ENCODE measurements around the gene OLFM3. TPM values are rescaled to one million over a fixed set of nuclear protein-coding genes. Genes with fewer than 3 reads are reported as not detected.

OLFM3 gene
- total RNA-seq, 1 experiment from 2014 or later: 0.26 TPM

- Histone ChIP-seq H3K18ac (ENCODE audit: insufficient read length, low read depth, low read length) (no peak overlapping the region), H4K20me1 (ENCODE audit: control insufficient read depth, insufficient read depth, insufficient read length) (no peaks in the 10 kb centered on the region), H2AFZ (ENCODE audit: low read length) (no peak overlapping the region), H2BK5ac (ENCODE audit: insufficient read length, low read length) (no peak overlapping the region), H3K27ac (ENCODE audit: insufficient read length, low read depth, low read length) (no peak overlapping the region), H2BK12ac (ENCODE audit: insufficient read length, low read depth, low read length) (no peak overlapping the region), H3K27me3 (ENCODE audit: insufficient read depth, low read length) (no peaks in the 10 kb centered on the region), H2BK20ac (ENCODE audit: low read depth, low read length, poor library complexity, severe bottlenecking) (no peak overlapping the region), H4K8ac (replicated peaks; ENCODE audit: insufficient read length, low read depth, low read length) (no peak overlapping the region), H3K56ac (ENCODE audit: insufficient read length, low read depth, low read length) (no peak overlapping the region), H4K91ac (ENCODE audit: insufficient read length, low read depth, low read length) (no peak overlapping the region), H3T11ph (ENCODE audit: low read length) (no peak overlapping the region), H3K23ac (ENCODE audit: insufficient read length, low read depth, low read length) (no peak overlapping the region), H3K4me2 (ENCODE audit: insufficient read depth, insufficient read length, low read length) (no peak overlapping the region), H3K79me2 (ENCODE audit: insufficient read depth, low read length) (no peaks in the 10 kb centered on the region), H3K14ac (ENCODE audit: insufficient read depth, low read length) (no peak overlapping the region), H3K9ac (ENCODE audit: extremely low read depth, insufficient read length, low read length) (no peak overlapping the region), H3K23me2 (ENCODE audit: insufficient read length, low read depth, low read length, poor library complexity, severe bottlenecking) (no peaks in the 10 kb centered on the region), H3K4ac (ENCODE audit: low read depth, low read length) (no peak overlapping the region), H3K79me1 (ENCODE audit: insufficient read depth, low read depth, low read length, poor library complexity, severe bottlenecking) (no peaks in the 10 kb centered on the region), H4K5ac (ENCODE audit: insufficient read length, low read depth, low read length) (no peak overlapping the region), H2AK5ac (ENCODE audit: insufficient read length, low read length) (no peak overlapping the region), H3K9me3 (ENCODE audit: control insufficient read depth, low read depth, low read length) (no peaks in the 10 kb centered on the region), H2BK15ac (ENCODE audit: low read depth, low read length) (no peak overlapping the region), H2BK120ac (ENCODE audit: low read depth, low read length, poor library complexity, severe bottlenecking) (no peak overlapping the region), H3K4me1 (ENCODE audit: insufficient read depth, low read length) (no peaks in the 10 kb centered on the region)
- Mint-ChIP-seq H3K9me3 (peaks cover 0 to 3% of the 10 kb centered on the region in 2 experiments; a peak in 1 of 5 replicates), H3K4me3 (no peak overlapping the region), H3K27me3 (ENCODE audit: low read depth) (no peaks in the 10 kb centered on the region), H3K36me3 (ENCODE audit: insufficient read depth in 1 of 3, low read depth in 3 of 3) (0 out of 7 replicates have a peak, but pooled peaks cover 0 to 5% (median 0%) of the 10 kb centered on the region in 3 experiments), H3K27ac (no peak overlapping the region), H3K4me1 (no peaks in the 10 kb centered on the region)
- no peak for DNase-seq
- no CpG with 5 or more reads among the region's 2 CpGs for WGBS (ENCODE audit: extremely low coverage, insufficient read length, low lambda C conversion rate)
- TF ChIP-seq, protein P1, sequence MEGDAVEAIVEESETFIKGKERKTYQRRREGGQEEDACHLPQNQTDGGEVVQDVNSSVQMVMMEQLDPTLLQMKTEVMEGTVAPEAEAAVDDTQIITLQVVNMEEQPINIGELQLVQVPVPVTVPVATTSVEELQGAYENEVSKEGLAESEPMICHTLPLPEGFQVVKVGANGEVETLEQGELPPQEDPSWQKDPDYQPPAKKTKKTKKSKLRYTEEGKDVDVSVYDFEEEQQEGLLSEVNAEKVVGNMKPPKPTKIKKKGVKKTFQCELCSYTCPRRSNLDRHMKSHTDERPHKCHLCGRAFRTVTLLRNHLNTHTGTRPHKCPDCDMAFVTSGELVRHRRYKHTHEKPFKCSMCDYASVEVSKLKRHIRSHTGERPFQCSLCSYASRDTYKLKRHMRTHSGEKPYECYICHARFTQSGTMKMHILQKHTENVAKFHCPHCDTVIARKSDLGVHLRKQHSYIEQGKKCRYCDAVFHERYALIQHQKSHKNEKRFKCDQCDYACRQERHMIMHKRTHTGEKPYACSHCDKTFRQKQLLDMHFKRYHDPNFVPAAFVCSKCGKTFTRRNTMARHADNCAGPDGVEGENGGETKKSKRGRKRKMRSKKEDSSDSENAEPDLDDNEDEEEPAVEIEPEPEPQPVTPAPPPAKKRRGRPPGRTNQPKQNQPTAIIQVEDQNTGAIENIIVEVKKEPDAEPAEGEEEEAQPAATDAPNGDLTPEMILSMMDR (conservative IDR thresholded peaks at IDR 0.05): no peak
These were observed 112.1 kb downstream of the OLFM3 start for GRCh38 chr1:101884621-101885020.
